ENCODE measurements around the gene LHX6.
A peak's percentile ranks its signal among the peaks of the same experiment; 100 is the strongest.

The LHX6 gene

DNA sequence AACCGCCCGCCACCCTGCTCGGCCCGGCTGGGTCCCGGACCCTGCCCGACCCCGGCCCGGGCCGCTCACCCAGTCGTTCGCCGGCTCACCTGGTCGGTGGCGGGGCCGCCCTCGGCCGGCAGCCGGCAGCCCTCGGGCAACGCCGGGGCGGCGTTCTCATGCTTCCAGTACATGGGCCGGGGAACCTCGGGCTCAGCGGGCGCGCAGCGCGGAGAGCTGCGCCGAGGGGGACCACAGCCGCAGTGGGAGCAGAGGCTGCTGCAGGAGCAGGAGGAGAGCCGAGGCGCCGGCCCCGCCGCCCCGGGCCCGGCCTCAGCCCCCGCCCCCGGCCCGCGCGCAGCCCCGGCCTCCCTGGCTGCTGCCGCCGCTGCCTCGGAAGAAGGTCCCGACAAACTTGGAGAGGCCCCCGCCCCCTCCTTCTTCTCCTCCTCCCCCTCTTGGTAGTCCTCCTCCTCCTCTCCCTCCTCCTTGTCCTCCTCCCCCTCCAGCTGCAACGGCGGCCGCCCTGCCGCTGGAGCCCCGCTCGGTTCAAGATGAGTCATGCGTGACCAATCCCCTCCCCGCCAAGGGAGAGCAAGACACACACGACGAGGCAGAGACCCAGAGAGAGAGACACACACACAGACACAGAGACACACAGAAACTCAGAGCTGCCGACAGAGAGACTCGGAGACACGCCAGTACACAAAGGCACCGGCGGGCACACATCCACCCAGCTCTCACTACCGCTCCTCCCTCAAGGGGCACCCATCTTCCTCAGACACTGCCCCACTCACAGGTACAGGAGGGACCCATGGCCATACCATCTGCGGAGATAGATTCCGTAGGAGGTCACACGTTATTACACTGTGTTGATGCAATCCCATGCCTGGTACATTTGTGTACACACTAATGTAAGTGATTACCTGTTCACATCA, at the start of gene LHX6:
Gene LHX6 (minus strand): TSS at position 390 of the 917 bp plus-strand sequence. CDS start 217 bp downstream, at position 173.
- H3K27ac ChIP-seq, result no peak within 1 kb of the TSS; the same call in 1 of the 2 replicates
- no peak for TF ChIP-seq CTCF (conservative IDR thresholded peaks at IDR 0.05)

GRCh38 chr9:122277285-122277897, 48.6 kb upstream of the LHX6 start:
- TF ChIP-seq CTCF (conservative IDR thresholded peaks at IDR 0.05), result no peak
- no peak overlapping the region for H3K27ac ChIP-seq

DNA sequence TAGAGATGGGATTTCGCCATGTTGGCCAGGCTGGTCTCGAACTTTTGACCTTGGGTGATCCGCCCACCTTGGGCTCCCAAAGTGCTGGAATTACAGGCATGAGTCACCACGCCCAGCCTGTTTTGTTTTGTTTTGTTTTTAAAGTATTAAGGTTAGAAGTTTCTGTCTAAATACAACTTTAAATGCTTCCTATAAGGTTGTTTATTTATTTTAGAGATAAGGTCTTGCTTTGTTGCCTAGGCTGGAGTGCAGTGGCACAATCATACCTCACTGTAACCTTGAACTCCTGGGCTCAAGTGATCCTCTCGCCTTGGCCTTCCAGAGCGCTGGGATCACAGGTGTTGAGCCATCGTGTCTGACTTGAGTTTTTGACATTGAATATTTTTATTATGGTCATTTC, 47.3 kb upstream of the LHX6 start:
- H3K27ac ChIP-seq, result no peak overlapping the region
- TF ChIP-seq CTCF (conservative IDR thresholded peaks at IDR 0.05), result no peak

- TF ChIP-seq CTCF (conservative IDR thresholded peaks at IDR 0.05), result no peak
- no peak overlapping the region for H3K27ac ChIP-seq
Observed at GRCh38 chr9:122274055-122274454, 45.3 kb upstream of the LHX6 start.

DNA sequence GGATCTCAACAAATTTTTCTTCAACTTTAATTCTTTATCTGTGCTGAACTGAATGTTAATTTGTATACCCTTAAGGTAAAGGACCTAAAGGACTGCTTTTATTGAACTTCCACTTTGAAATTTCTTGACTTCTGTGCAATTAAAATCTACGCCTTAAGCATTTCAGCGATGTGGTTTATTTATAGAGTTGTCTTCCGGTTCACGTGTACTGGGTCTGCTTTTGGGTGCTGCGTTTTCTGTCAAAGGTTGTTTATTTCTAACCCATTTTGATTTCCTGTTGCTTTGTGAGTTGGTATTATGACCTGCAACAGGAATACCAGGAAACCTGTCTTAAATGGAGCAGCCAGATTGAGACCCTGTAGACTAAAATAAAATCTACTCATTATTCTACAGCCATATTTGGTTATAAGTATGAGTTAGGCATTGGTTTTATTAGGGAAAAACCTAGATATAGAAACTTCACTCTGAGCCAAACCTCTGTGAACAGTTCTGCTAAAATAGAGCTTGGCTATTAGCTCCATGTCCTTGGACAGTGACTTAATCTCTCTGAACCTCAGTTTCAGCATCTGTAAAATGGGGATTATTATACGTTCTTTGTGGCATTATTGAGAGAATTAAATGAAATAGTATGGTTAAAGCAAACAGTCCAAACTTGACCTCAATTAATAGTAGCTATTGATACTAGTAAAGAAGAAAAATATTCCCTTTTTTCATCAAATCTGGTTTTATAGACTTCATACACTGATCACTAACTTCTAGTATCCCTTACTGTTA, 39.5 kb upstream of the LHX6 start:
- no peak overlapping the region for H3K27ac ChIP-seq
- TF ChIP-seq CTCF (conservative IDR thresholded peaks at IDR 0.05), result no peak

DNA sequence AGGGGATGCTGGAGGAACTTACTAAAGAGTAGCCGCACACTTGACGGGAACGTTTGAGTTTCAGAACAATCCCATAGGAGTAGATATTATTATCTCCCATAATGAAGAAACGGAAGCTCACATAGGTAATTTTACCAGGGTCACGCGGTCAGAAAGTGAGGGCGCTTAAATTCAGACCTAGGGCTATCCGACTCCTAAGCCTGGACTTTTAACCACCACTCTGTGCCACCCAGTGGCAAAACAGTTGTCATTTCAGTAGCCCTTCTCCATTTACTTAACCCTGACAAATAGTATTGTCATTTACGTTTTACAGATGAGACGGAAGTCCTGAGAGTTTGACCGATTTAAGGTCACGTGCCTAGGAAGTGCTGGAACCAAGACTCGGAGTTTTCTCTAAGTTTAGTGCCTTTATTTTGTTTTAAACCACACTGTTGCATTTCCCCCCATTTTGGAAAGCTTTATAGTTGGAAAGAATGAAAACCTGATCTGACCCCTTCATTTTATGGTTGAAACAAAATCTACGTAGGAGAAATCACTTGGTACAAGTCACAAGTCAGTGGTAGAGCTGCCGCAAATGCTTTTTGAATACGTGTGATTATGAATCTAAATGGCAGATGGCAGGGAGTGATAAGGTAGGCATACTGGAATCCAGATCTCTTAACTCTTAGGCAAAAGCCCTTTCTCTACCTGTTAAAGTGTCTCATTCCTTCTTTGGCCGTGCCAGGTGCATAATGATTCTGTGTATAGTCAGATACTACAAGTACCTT, 36.6 kb upstream of the LHX6 start:
- TF ChIP-seq CTCF (conservative IDR thresholded peaks at IDR 0.05), result peak; percentile 42
- H3K27ac ChIP-seq, result peak overlapping the region; percentile 93

Measured in VCaP (cell line).